PFSK-1 (cell line): ENCODE results near the gene FCRL5.

Experiments
- FOXP2 ChIP-seq: optimal IDR thresholded peaks from 2 replicates; pipeline ENCODE3; 2011; ENCODE audit warnings: borderline replicate concordance, control low read depth, inconsistent platforms; ENCODE audit not compliant: insufficient read depth; ENCODE audit errors: extremely low read length, extremely low read depth
- POLR2AphosphoS5 ChIP-seq: IDR thresholded peaks from 2 replicates; pipeline ENCODE4 v1.6.1; 2012; ENCODE audit warnings: low read depth, mild to moderate bottlenecking, control low read depth, low read length, moderate library complexity
- SIN3A ChIP-seq: IDR thresholded peaks from 2 replicates; pipeline ENCODE4 v1.6.1; 2012; ENCODE audit warnings: mild to moderate bottlenecking, low read length, moderate library complexity, borderline replicate concordance; ENCODE audit not compliant: insufficient read depth
- TAF1 ChIP-seq: IDR thresholded peaks from 2 replicates; pipeline ENCODE4 v1.6.1; 2012; ENCODE audit warnings: low read length, control low read depth, borderline replicate concordance; ENCODE audit not compliant: insufficient read depth
- TF ChIP-seq, protein P1 (sequence below), 2 experiments: IDR thresholded peaks; 2 replicates each; pipeline versions ENCODE4 v1.6.1 to v1.8.0; 2011 to 2012; ENCODE audit warnings: low read depth in 2 of 2, low read length in 2 of 2, control low read depth in 1 of 2, inconsistent platforms in 1 of 2, mild to moderate bottlenecking in 1 of 2, moderate library complexity in 1 of 2; ENCODE audit not compliant: insufficient read depth in 1 of 2

Gene FCRL5

DNA sequence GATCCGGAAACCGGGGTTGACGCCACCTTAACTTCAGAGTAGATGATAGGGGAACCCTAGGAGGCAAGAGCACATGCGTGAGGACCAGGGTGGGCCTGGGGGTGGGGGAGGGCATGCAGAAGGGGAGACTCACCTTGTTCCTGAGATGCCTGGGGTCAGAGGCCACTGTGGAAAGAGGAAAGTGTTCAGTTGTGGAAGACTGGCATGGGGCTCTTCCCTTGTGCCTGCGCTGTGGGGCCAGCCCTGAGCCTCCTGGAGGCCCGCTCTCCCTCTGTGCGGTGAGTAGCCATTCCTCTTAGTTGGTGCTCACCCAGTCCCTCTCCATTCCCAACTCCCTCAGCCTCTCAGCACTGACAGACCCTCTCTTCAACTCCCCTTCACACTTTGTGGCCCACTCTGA is 36.6 kb downstream of the FCRL5 start:
- TF ChIP-seq, protein P1, sequence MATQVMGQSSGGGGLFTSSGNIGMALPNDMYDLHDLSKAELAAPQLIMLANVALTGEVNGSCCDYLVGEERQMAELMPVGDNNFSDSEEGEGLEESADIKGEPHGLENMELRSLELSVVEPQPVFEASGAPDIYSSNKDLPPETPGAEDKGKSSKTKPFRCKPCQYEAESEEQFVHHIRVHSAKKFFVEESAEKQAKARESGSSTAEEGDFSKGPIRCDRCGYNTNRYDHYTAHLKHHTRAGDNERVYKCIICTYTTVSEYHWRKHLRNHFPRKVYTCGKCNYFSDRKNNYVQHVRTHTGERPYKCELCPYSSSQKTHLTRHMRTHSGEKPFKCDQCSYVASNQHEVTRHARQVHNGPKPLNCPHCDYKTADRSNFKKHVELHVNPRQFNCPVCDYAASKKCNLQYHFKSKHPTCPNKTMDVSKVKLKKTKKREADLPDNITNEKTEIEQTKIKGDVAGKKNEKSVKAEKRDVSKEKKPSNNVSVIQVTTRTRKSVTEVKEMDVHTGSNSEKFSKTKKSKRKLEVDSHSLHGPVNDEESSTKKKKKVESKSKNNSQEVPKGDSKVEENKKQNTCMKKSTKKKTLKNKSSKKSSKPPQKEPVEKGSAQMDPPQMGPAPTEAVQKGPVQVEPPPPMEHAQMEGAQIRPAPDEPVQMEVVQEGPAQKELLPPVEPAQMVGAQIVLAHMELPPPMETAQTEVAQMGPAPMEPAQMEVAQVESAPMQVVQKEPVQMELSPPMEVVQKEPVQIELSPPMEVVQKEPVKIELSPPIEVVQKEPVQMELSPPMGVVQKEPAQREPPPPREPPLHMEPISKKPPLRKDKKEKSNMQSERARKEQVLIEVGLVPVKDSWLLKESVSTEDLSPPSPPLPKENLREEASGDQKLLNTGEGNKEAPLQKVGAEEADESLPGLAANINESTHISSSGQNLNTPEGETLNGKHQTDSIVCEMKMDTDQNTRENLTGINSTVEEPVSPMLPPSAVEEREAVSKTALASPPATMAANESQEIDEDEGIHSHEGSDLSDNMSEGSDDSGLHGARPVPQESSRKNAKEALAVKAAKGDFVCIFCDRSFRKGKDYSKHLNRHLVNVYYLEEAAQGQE (IDR thresholded peaks at IDR 0.05; ENCODE audit: insufficient read depth in 1 of 2, low read depth in 2 of 2, low read length in 2 of 2) = no peak
- TF ChIP-seq POLR2AphosphoS5 (no peak), SIN3A (no peak), FOXP2 (no peak), TAF1 (no peak)

DNA sequence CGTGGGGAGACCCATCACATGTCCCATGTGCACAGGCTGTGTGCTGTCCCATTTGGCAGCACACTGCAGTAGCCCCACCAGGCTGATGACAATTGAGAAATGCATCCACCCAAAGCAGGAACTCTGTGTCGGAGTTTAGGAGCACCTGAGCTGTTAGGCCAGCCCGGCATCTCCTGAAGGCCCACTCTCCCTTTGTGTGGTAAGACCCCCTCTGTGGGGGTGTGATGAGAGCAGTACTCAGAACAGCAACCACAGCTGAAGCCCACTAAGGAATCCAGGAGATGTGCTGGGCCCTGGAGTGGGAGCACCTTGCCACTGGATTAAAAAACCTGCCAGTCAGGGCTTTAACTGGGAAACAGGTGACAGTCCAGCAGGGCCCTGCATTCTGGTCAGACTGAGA is 37.2 kb downstream of the FCRL5 start:
- TF ChIP-seq FOXP2 (no peak), SIN3A (no peak), POLR2AphosphoS5 (no peak), TAF1 (no peak)
- TF ChIP-seq, protein P1 (IDR thresholded peaks at IDR 0.05; ENCODE audit: insufficient read depth in 1 of 2, low read depth in 2 of 2, low read length in 2 of 2) = no peak

DNA sequence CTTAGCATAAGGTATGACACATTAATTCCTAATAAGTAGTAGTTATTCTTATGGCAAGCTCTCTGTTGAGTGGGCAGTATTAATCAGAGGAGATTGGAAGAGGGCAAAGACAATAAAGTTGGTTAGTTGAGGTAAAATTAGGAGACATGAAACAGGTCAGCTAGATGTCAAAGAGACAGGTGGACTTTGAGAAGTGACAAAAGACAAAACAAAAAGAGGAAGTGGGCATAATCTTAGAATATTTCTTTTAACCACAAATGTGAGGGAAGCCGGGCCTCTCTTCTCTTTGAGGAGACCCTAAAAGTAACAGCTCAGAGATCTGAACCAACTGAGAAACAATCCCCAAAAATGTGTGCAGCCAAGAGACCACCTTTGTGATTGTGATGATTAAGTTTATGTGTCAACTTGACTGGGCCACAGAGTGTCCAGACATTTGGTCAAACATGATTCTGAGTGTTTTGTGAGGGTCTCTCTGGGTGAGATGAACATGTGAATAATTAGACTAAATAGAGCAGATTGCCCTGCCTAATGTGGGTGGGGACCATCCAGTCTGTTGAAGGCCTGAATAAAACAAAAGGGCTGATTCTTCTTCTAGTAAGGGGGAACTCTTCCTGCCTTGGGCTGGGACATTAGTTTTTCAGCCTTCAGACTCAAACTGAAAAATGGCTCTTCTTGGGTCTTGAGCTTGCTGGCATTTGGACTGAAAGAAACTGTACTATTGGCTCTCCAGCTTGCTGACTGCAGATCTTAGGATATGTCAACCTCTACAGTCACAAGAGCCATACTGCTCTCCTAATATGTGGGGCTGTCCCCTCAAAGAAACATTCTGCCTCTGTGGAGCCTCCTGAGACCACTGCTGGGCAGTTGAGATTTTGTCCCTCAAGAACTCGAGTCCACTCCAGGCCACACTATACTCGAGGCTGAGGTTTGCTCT is 40.0 kb downstream of the FCRL5 start:
- no peak for TF ChIP-seq TAF1
- no peak for TF ChIP-seq POLR2AphosphoS5
- TF ChIP-seq SIN3A = no peak
- TF ChIP-seq FOXP2 = no peak
- TF ChIP-seq, protein P1 (IDR thresholded peaks at IDR 0.05; ENCODE audit: insufficient read depth in 1 of 2, low read depth in 2 of 2, low read length in 2 of 2) = no peak

DNA sequence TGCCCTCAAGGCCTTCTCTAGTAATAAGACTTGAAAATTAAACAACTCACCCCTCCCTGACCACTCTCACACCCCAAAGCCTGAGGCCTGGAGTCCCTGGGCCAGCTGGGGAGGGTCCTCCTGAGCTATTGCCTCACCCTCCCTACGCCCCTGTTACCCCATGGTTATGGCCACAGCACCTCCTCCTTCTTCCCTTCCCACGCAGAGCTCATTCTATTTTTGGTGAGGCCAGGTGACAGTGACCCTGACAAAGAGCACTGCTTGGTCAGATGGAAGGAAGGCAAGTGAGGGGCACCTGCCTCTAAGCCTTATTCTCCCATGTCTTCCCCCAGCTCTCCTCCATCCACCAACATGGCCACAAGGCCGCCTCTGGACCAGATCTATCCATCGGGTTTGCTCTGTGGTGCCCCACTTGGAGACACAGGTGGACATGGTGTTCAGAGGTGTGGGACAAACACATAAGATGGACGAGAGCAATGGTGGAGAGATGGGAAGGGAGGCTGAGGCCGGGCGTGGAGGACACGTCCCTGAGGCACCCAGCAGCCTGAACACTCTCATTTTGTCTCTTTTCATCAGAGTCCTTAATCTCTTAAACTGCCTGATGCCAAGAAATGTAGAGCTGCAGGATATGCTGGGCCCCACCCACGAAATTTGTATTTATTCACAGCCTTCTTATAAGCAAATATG is 42.6 kb downstream of the FCRL5 start:
- TF ChIP-seq SIN3A = no peak
- TF ChIP-seq FOXP2 = no peak
- TF ChIP-seq, protein P1 (IDR thresholded peaks at IDR 0.05; ENCODE audit: insufficient read depth in 1 of 2, low read depth in 2 of 2, low read length in 2 of 2) = no peak
- no peak for TF ChIP-seq POLR2AphosphoS5
- TF ChIP-seq TAF1 = no peak
